Dermis microvascular lymphatic vessel endothelial cell (primary cell): Measurements from ENCODE around the gene KLF16. TPM values are rescaled to one million over a fixed set of nuclear protein-coding genes. Genes with fewer than 3 reads are reported as not detected.

Experiments used
- DNase-seq, 2 donors: peaks; one replicate each; pipeline versions ENCODE4 v3.0.0 to v3.0.0-alpha.2; 2010; ENCODE audit warnings: low read depth in 2 of 2
- total RNA-seq: library from RNA; depleted of rRNA; stranded (reverse); fragments of >200 nt; gene quantifications from 2 replicates; pipeline ENCODE4 v1.2.1, GENCODE V29; 2014

KLF16 gene
- total RNA-seq, 1 donor from 2014 or later: 3.7 TPM

- no peak for DNase-seq
These were observed 55.0 kb downstream of the KLF16 start for GRCh38 chr19:1808395-1808731.

DNA sequence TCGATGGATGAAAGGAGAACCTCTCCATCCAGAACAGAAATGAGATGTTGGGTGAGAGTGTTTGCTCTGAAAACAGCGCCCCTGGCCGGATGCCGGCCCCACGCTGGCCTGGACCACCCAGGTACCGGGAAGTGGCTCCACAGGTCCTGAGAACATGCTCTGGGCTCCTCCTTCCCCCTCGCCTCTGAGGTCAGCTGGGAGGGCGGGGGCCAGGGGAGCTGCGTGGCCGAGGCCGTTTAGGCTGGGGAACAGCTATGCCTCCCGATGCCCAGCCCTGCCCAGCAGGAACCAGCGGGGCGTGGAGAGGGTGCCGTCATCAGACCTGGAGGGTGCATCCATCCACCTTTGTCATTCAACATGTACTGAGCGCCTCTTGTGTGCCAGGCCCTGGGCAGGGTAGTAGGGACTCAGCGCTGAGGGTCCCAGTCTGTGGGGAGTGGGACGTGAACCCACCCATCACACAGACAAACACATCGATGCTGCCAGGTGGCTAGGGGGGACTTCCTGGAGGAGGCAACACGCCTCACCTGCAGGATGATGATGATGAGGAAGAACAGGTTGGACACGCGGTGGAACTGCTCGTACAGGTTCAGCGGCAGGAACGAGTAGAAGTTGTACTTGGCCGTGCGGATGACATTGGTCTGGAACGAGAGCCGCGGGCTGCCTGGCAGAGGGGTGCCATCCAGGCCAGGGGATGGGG, 55.5 kb downstream of the KLF16 start:
- no peak for DNase-seq

DNA sequence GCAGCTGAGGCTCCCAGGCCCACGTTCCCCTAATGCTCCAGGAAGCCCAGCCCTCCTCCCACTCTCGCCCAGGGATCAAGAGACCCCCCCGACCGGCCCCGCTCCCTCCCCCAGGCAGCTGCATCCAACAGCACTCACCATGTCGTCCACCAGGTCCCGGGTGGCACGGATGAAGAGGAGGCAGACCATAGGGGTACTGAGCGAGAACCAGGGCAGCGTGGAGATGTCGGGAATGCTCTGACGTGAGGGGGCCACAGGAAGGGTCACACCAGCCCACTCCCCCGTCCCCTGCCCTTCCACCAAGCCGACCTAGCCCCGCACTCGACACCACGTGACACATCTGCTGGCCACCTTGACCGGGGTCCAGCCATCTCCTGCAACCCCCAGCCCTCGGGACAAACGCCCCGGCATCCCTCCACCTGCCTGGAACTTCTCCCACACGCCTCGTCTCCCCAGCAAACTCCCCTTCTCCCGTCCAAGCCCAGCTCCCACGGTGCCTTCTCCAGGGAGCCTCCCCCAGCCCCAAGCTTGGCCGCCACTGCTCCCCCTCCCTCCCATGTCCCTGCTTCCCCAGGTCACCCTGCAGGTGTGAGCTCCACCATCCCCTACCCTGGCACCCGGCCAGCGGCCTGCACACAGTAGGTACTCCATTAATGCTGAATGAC, 56.2 kb downstream of the KLF16 start:
- no peak for DNase-seq

DNA sequence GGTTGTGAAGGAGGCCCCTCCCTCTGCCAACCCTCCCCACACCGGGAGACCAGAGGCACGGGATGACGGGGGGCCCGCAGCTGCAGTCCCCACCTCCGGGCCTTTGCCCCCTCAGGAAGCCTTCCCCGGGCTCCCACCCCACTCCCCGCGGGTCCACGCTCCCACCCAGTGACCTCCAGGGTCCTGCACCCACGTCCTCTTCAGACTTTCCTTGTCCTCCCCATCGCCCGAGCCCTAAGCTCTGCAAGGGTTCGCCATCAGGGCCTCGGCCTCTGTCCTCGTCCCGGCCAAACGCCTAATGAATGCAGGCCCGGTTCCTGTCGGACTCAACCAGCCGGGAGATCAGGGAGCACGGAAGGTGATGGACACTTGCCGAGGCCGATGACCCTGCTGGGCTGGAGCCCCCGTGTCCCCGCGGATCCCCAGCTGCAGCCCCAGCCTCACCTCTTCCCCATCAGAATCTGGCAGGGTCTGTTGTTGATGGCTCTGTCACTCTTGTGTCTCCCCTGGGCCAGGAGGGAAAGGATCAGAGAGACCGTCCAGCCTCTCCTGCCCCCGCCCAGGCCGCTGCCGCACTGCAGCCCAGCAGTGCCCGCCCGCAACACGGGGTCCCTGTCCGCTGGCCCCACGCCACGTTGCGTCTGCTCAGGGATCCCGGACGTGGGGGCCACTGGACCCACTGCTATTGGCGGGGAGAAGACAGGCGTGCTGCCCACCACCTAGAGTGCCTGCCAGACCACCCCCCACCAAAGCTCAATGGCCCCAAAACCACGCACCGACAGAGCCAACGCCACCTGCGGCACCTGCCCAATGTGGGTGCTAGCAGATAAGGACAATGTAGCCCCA, 57.0 kb downstream of the KLF16 start:
- no peak for DNase-seq

DNA sequence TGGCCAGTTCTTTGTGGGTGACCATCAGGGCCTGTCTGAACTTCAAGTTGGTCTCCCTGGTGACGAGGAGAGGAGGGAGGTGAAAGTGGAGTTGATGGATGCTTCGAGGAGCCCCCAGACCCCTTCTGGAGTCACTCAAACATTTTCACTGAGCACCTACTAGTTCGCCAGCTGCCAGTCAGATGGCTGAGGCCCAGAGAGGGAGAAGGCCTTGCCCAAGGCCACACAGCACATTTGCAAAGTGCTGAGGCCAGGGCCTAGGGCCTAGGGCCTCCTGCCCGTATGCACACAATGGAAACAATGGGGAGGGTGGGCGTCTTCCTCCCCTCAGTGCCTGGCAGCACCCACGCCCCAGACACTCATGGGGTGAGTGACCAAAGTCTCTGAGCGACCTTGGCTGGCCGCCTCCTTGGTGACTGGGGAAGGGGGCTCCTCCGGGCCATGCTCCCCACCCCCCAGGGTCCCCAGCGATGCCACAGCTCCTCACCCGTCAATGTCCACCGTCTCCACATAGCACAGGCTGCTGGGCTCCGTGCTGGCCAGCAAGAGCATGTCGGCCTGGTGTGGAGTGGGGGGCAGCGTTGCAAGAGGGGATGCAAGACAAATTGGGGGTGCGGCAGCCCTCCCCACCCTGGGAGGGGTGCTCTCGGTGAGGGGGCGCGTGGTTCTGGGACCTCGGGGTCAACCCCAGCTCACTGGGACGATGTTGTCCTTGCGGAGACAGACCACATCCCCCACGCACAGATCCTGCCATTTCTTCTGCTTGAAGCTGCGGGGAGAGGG, 57.8 kb downstream of the KLF16 start:
- DNase-seq: no peak

DNA sequence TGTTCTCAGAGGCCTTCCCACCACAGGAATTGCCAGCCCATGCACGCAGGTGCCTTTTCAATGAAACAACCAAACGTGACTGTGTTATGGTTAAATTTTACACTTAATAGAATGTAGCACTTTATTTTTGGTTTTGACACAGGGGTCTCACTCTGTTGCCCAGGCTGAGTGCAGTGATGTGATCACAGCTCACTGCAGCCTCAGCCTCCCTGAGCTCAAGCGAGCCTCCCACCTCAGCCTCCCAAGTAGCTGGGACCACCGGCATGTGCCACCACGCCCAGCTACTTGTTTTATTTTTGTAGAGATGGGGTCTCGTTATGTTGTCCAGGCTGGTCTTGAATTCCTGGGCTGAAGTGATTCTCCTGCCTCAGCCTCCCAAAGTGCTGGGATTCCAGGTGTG, 58.5 kb downstream of the KLF16 start:
- no peak for DNase-seq

Other genes starting within 250 kb of the KLF16 start
- gene TCF3, start 211.0 kb downstream of the KLF16 start, total RNA-seq: 56.0 and 79.3 TPM in 2 replicates
- gene ONECUT3, start 110.1 kb downstream of the KLF16 start, total RNA-seq: not detected in 2 replicates
- 0.76 and 0.90 TPM in 2 replicates for gene ATP8B3, start 51.3 kb downstream of the KLF16 start, total RNA-seq
- 3.7 and 8.0 TPM in 2 replicates for gene REXO1, start 15.1 kb downstream of the KLF16 start, total RNA-seq
- gene ABHD17A, start 21.9 kb upstream of the KLF16 start, total RNA-seq: 70.1 and 93.4 TPM in 2 replicates
- 1.7 and 3.8 TPM in 2 replicates for gene ADAT3, start 41.8 kb upstream of the KLF16 start, total RNA-seq
- gene SCAMP4, start 41.8 kb upstream of the KLF16 start, total RNA-seq: 18.2 and 37.9 TPM in 2 replicates
- 62.8 and 78.1 TPM in 2 replicates for gene CSNK1G2, start 77.6 kb upstream of the KLF16 start, total RNA-seq
- 32.5 and 52.0 TPM in 2 replicates for gene BTBD2, start 152.1 kb upstream of the KLF16 start, total RNA-seq
- gene MKNK2, start 187.7 kb upstream of the KLF16 start, total RNA-seq: 105 and 109 TPM in 2 replicates
- gene MOB3A, start 232.7 kb upstream of the KLF16 start, total RNA-seq: 14.8 and 22.8 TPM in 2 replicates
- gene IZUMO4, start 233.3 kb upstream of the KLF16 start, total RNA-seq: 0.76 and 0.77 TPM in 2 replicates